Osteocyte (in vitro differentiated cells): ENCODE data around the gene SERPINA6. TPM values are rescaled to one million over a fixed set of nuclear protein-coding genes. Genes with fewer than 3 reads are reported as not detected.

ENCODE experiments used
- DNase-seq: peaks from one replicate; pipeline ENCODE4 v3.0.0; 2021; ENCODE audit warnings: mixed read lengths; ENCODE audit not compliant: unreplicated experiment; ENCODE audit errors: extremely low spot score
- H3K27ac Mint-ChIP-seq: one replicate; pipeline ENCODE4 v1.8.0; 2021; ENCODE audit warnings: mild to moderate bottlenecking, mixed read lengths; ENCODE audit not compliant: unreplicated experiment
- H3K27me3 Mint-ChIP-seq: one replicate; pipeline ENCODE4 v1.8.0; 2021; ENCODE audit warnings: mixed read lengths; ENCODE audit not compliant: unreplicated experiment
- H3K36me3 Mint-ChIP-seq: one replicate; pipeline ENCODE4 v1.8.0; 2021; ENCODE audit warnings: mixed read lengths; ENCODE audit not compliant: unreplicated experiment
- H3K4me1 Mint-ChIP-seq: one replicate; pipeline ENCODE4 v1.8.0; 2021; ENCODE audit warnings: mixed read lengths; ENCODE audit not compliant: unreplicated experiment
- H3K4me3 Mint-ChIP-seq: one replicate; pipeline ENCODE4 v1.8.0; 2021; ENCODE audit warnings: mild to moderate bottlenecking, moderate library complexity, mixed read lengths; ENCODE audit not compliant: unreplicated experiment
- H3K9me3 Mint-ChIP-seq: one replicate; pipeline ENCODE4 v1.8.0; 2021; ENCODE audit warnings: mixed read lengths; ENCODE audit not compliant: unreplicated experiment
- total RNA-seq: library from RNA; stranded (reverse); gene quantifications from 2 replicates; pipeline ENCODE4 v1.2.1, GENCODE V29; 2021
- TF ChIP-seq, protein P1 (sequence below): fragments of 200-600 bp; sonication (generic); IDR thresholded peaks from 2 replicates; pipeline ENCODE4 v1.5.0; 2021; ENCODE audit warnings: antibody characterized with exemption, mild to moderate bottlenecking, moderate library complexity

The SERPINA6 gene
- total RNA-seq, 1 donor from 2014 or later: not detected

DNA sequence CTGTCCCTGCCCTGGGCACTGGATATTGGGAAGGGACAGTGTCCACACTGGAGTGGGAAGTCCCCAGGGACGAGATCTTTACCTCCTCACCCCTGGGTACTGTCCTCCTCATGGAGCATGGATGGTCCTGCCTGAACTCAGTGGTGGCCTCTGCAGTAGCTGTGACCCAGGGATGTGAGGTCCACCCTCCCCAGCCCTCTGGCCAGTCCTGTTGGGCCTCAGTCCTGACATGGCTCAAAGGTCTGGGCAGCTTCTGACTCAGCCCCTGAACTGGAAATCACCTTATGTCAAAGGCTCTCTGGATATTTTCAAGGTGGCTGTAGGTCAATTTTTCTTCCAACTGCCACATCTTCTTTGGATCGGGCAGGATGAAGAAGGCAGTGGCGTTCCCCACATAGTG lies 40.9 kb upstream of the SERPINA6 start:
- Mint-ChIP-seq H3K4me3 (no peak overlapping the region), H3K27me3 (peaks cover 5% of the 10 kb centered on the region), H3K27ac (no peak overlapping the region), H3K4me1 (no peaks in the 10 kb centered on the region), H3K36me3 (no peaks in the 10 kb centered on the region), H3K9me3 (no peaks in the 10 kb centered on the region)
- no peak for DNase-seq
- TF ChIP-seq, protein P1, sequence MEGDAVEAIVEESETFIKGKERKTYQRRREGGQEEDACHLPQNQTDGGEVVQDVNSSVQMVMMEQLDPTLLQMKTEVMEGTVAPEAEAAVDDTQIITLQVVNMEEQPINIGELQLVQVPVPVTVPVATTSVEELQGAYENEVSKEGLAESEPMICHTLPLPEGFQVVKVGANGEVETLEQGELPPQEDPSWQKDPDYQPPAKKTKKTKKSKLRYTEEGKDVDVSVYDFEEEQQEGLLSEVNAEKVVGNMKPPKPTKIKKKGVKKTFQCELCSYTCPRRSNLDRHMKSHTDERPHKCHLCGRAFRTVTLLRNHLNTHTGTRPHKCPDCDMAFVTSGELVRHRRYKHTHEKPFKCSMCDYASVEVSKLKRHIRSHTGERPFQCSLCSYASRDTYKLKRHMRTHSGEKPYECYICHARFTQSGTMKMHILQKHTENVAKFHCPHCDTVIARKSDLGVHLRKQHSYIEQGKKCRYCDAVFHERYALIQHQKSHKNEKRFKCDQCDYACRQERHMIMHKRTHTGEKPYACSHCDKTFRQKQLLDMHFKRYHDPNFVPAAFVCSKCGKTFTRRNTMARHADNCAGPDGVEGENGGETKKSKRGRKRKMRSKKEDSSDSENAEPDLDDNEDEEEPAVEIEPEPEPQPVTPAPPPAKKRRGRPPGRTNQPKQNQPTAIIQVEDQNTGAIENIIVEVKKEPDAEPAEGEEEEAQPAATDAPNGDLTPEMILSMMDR: no peak

DNA sequence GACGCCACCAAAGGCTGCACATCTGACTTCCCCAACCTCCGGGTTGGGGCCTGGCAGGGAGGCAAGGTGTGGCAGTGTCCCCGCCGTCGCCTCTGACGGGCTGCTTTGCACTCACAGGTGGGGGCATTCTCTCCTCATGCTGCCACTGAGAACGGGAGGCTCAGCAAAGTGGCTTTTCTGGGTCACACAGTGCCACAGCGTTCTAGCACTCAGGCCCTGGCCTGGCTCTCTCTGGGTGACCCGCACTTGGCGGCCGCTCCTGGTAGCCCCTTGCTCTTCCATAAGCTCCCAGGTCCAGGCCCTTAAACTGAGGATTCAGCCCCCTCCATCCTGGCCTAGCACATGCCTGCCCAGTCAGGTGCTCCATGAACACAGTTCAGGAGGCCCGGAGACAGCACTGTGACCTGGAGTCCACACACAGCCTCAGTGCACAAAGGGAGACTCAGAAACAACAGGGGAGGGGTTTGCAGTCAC lies 40.1 kb upstream of the SERPINA6 start:
- Mint-ChIP-seq H3K4me3 (no peak overlapping the region), H3K4me1 (no peaks in the 10 kb centered on the region), H3K27ac (no peak overlapping the region), H3K36me3 (no peaks in the 10 kb centered on the region), H3K27me3 (peaks cover 5% of the 10 kb centered on the region), H3K9me3 (no peaks in the 10 kb centered on the region)
- no peak for DNase-seq
- TF ChIP-seq, protein P1: no peak

DNA sequence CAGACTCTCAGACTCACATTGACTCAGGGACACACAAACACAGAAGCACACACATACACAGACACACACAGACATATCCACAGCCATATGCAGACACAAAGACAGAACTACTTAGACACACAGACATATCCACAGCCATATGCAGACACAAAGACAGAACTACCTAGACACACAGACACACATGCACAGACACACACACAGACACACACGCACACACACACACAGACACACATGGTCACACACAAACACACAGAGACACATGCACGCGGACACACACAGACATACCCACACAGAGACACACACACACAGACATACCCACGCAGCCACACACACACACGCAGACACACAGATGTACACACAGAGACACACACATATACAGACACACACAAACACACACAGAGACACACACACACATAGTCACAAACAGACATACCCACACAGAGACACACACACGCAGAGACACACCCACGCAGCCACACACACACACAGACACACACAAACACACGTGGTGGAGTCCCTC lies 39.5 kb upstream of the SERPINA6 start:
- Mint-ChIP-seq H3K4me1 (no peaks in the 10 kb centered on the region), H3K27ac (no peak overlapping the region), H3K4me3 (no peak overlapping the region), H3K36me3 (no peaks in the 10 kb centered on the region), H3K27me3 (peaks cover 7% of the 10 kb centered on the region), H3K9me3 (no peaks in the 10 kb centered on the region)
- TF ChIP-seq, protein P1: no peak
- no peak for DNase-seq

DNA sequence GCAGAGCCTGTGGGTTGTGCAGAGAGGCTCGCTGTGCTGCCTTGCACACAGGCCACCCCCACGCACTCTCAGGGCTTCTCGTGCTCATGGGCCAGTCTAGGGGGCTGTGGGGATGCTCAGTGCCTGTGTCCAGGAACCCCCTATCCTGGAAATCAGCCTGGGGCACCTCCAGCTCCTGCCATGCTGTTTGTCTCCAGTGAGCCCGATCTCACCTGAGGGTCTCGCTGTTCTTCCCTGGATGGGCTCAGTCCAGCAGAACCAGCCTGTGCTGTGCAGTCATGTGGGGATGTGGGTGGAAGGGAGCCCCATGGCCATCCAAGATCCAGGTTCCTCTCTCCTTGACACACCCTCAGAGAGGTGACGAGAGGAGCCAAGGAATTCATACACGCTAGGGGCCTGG lies 38.5 kb upstream of the SERPINA6 start:
- Mint-ChIP-seq H3K4me1 (no peaks in the 10 kb centered on the region), H3K27ac (no peak overlapping the region), H3K36me3 (no peaks in the 10 kb centered on the region), H3K4me3 (no peak overlapping the region), H3K27me3 (peaks cover 7% of the 10 kb centered on the region), H3K9me3 (no peaks in the 10 kb centered on the region)
- DNase-seq: no peak
- TF ChIP-seq, protein P1: no peak

DNA sequence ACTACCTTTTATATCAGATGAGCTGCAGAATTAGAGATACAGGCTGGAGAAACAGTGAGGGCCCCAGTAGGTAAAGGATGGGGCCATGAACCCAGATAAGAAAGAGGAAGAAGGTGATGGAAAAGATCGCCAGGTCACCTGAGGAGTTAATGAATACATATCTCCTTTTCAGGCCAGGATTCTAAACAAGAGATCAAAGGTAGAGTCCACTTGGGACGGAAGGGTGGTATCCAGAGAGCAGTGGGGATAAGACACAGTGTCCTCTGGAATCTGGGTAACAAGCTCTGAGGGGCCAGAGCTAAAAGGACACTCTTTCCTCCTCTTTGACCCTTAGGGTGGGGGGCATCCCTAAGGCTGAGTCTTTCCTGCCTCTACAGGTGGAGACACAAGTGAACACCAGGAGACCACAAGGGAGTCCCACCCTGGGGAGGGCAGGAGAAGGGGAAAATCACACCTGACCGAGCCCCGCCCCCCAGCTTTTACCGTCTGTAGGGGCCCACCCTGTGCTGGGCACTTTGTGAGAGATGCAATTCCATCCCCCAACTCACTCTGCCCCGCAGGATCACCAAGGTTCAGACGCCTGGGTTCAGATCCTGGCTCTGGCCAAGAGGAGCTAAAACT lies 37.9 kb upstream of the SERPINA6 start:
- Mint-ChIP-seq H3K27me3 (peaks cover 12% of the 10 kb centered on the region), H3K4me1 (no peaks in the 10 kb centered on the region), H3K36me3 (no peaks in the 10 kb centered on the region), H3K9me3 (no peaks in the 10 kb centered on the region), H3K4me3 (no peak overlapping the region), H3K27ac (no peak overlapping the region)
- TF ChIP-seq, protein P1: no peak
- DNase-seq: no peak
